ENCODE measurements around the gene TMEM135.

GRCh38 chr11:87260811-87261210, 223.1 kb downstream of the TMEM135 start:
- no peak for TF ChIP-seq CTCF (IDR thresholded peaks at IDR 0.05)
- TF ChIP-seq POLR2A (IDR thresholded peaks at IDR 0.05): no peak
